ENCODE results near the gene KCNIP1.

Gene KCNIP1

GRCh38 chr5:170614720-170615119, 110.9 kb downstream of the KCNIP1 start:
- H3K4ac ChIP-seq (ENCODE audit: low read depth, low read length) = no peak overlapping the region
- H3K9ac ChIP-seq (ENCODE audit: low read length) = no peak overlapping the region
- DNase-seq = no peak
- no peaks in the 10 kb centered on the region for H3K79me1 ChIP-seq (ENCODE audit: low read length)
- no peak overlapping the region for H2AK5ac ChIP-seq (ENCODE audit: low read length)
- H3K4me3 ChIP-seq (ENCODE audit: low read depth, low read length) = no peak overlapping the region
- no peaks in the 10 kb centered on the region for H3K79me2 ChIP-seq (ENCODE audit: control insufficient read depth, insufficient read depth, low read length, poor library complexity)
- WGBS (ENCODE audit: extremely low coverage, insufficient coverage, insufficient read length) = no CpG with 5 or more reads among the region's 7 CpGs
- no peak overlapping the region for H2AFZ ChIP-seq (ENCODE audit: insufficient read depth, low read length, poor library complexity)
- H3K18ac ChIP-seq (ENCODE audit: low read length) = no peak overlapping the region
- H3K9me3 ChIP-seq (ENCODE audit: insufficient read depth, low read depth, low read length) = peaks cover 2% of the 10 kb centered on the region
- no peak overlapping the region for H4K91ac ChIP-seq (ENCODE audit: low read depth, low read length)
- no peak overlapping the region for H3K27ac ChIP-seq (ENCODE audit: low read depth, low read length)
- H3K27me3 ChIP-seq (ENCODE audit: insufficient read depth, low read length) = no peaks in the 10 kb centered on the region
- H3K4me2 ChIP-seq (ENCODE audit: low read length) = no peak overlapping the region
- H3K4me1 ChIP-seq (ENCODE audit: control insufficient read depth in 1 of 2, insufficient read depth in 2 of 2, low read length in 2 of 2) = peaks cover 0 to 2% of the 10 kb centered on the region in 2 experiments
- H4K8ac ChIP-seq (ENCODE audit: low read depth, low read length) = no peak overlapping the region
- no peak overlapping the region for H3K23ac ChIP-seq (ENCODE audit: low read length)
- no peaks in the 10 kb centered on the region for H3K36me3 ChIP-seq (ENCODE audit: control insufficient read depth in 1 of 2, insufficient read depth in 2 of 2, low read length in 2 of 2)
- no peak overlapping the region for H2BK5ac ChIP-seq (ENCODE audit: low read depth, low read length, poor library complexity)
- no peak overlapping the region for H2BK12ac ChIP-seq (ENCODE audit: low read length)
- no peak overlapping the region for H2BK120ac ChIP-seq (ENCODE audit: insufficient read depth, low read length, poor library complexity)
- no peak overlapping the region for H3K14ac ChIP-seq (ENCODE audit: low read length)
- no peak overlapping the region for H4K12ac ChIP-seq (ENCODE audit: low read depth, low read length)

- no peak for DNase-seq
- no peak overlapping the region for H2BK12ac ChIP-seq (ENCODE audit: low read length)
- H3K9me3 ChIP-seq (ENCODE audit: insufficient read depth, low read depth, low read length) = peaks cover 2% of the 10 kb centered on the region
- no peak overlapping the region for H3K14ac ChIP-seq (ENCODE audit: low read length)
- H3K79me2 ChIP-seq (ENCODE audit: control insufficient read depth, insufficient read depth, low read length, poor library complexity) = no peaks in the 10 kb centered on the region
- no peak overlapping the region for H3K18ac ChIP-seq (ENCODE audit: low read length)
- H2AK5ac ChIP-seq (ENCODE audit: low read length) = no peak overlapping the region
- H3K4me1 ChIP-seq (ENCODE audit: control insufficient read depth in 1 of 2, insufficient read depth in 2 of 2, low read length in 2 of 2) = no peaks in the 10 kb centered on the region
- no peak overlapping the region for H3K9ac ChIP-seq (ENCODE audit: low read length)
- H3K27ac ChIP-seq (ENCODE audit: low read depth, low read length) = no peak overlapping the region
- no peak overlapping the region for H4K8ac ChIP-seq (ENCODE audit: low read depth, low read length)
- H3K4ac ChIP-seq (ENCODE audit: low read depth, low read length) = no peak overlapping the region
- H2BK120ac ChIP-seq (ENCODE audit: insufficient read depth, low read length, poor library complexity) = no peak overlapping the region
- H4K91ac ChIP-seq (ENCODE audit: low read depth, low read length) = no peak overlapping the region
- H3K4me3 ChIP-seq (ENCODE audit: low read depth, low read length) = no peak overlapping the region
- no peak overlapping the region for H3K4me2 ChIP-seq (ENCODE audit: low read length)
- no peak overlapping the region for H3K23ac ChIP-seq (ENCODE audit: low read length)
- H3K36me3 ChIP-seq (ENCODE audit: control insufficient read depth in 1 of 2, insufficient read depth in 2 of 2, low read length in 2 of 2) = no peaks in the 10 kb centered on the region
- no peak overlapping the region for H4K12ac ChIP-seq (ENCODE audit: low read depth, low read length)
- H3K79me1 ChIP-seq (ENCODE audit: low read length) = no peaks in the 10 kb centered on the region
- H3K27me3 ChIP-seq (ENCODE audit: insufficient read depth, low read length) = no peaks in the 10 kb centered on the region
- no peak overlapping the region for H2BK5ac ChIP-seq (ENCODE audit: low read depth, low read length, poor library complexity)
- no CpG with 5 or more reads among the region's 7 CpGs for WGBS (ENCODE audit: extremely low coverage, insufficient coverage, insufficient read length)
- no peak overlapping the region for H2AFZ ChIP-seq (ENCODE audit: insufficient read depth, low read length, poor library complexity)
Measured at GRCh38 chr5:170617533-170618490, 114.0 kb downstream of the KCNIP1 start.

GRCh38 chr5:170619869-170620268, 116.0 kb downstream of the KCNIP1 start:
- no peak for DNase-seq
- no peaks in the 10 kb centered on the region for H3K9me3 ChIP-seq (ENCODE audit: insufficient read depth, low read depth, low read length)
- no peak overlapping the region for H2AK5ac ChIP-seq (ENCODE audit: low read length)
- H3K14ac ChIP-seq (ENCODE audit: low read length) = no peak overlapping the region
- H2BK120ac ChIP-seq (ENCODE audit: insufficient read depth, low read length, poor library complexity) = no peak overlapping the region
- H2BK12ac ChIP-seq (ENCODE audit: low read length) = no peak overlapping the region
- no peak overlapping the region for H3K4ac ChIP-seq (ENCODE audit: low read depth, low read length)
- WGBS (ENCODE audit: extremely low coverage, insufficient coverage, insufficient read length) = no CpG with 5 or more reads among the region's 1 CpG
- no peaks in the 10 kb centered on the region for H3K4me1 ChIP-seq (ENCODE audit: control insufficient read depth in 1 of 2, insufficient read depth in 2 of 2, low read length in 2 of 2)
- H4K91ac ChIP-seq (ENCODE audit: low read depth, low read length) = no peak overlapping the region
- H3K27me3 ChIP-seq (ENCODE audit: insufficient read depth, low read length) = no peaks in the 10 kb centered on the region
- no peak overlapping the region for H2AFZ ChIP-seq (ENCODE audit: insufficient read depth, low read length, poor library complexity)
- H3K79me2 ChIP-seq (ENCODE audit: control insufficient read depth, insufficient read depth, low read length, poor library complexity) = no peaks in the 10 kb centered on the region
- H3K27ac ChIP-seq (ENCODE audit: low read depth, low read length) = no peak overlapping the region
- H3K36me3 ChIP-seq (ENCODE audit: control insufficient read depth in 1 of 2, insufficient read depth in 2 of 2, low read length in 2 of 2) = no peaks in the 10 kb centered on the region
- H4K8ac ChIP-seq (ENCODE audit: low read depth, low read length) = no peak overlapping the region
- no peak overlapping the region for H3K4me3 ChIP-seq (ENCODE audit: low read depth, low read length)
- no peaks in the 10 kb centered on the region for H3K79me1 ChIP-seq (ENCODE audit: low read length)
- H3K9ac ChIP-seq (ENCODE audit: low read length) = no peak overlapping the region
- no peak overlapping the region for H3K23ac ChIP-seq (ENCODE audit: low read length)
- H4K12ac ChIP-seq (ENCODE audit: low read depth, low read length) = no peak overlapping the region
- no peak overlapping the region for H3K4me2 ChIP-seq (ENCODE audit: low read length)
- H2BK5ac ChIP-seq (ENCODE audit: low read depth, low read length, poor library complexity) = no peak overlapping the region
- no peak overlapping the region for H3K18ac ChIP-seq (ENCODE audit: low read length)

GRCh38 chr5:170622933-170623332, 119.1 kb downstream of the KCNIP1 start:
- H3K4ac ChIP-seq (ENCODE audit: low read depth, low read length) = no peak overlapping the region
- H3K14ac ChIP-seq (ENCODE audit: low read length) = no peak overlapping the region
- H3K4me3 ChIP-seq (ENCODE audit: low read depth, low read length) = no peak overlapping the region
- no peak overlapping the region for H2BK120ac ChIP-seq (ENCODE audit: insufficient read depth, low read length, poor library complexity)
- no peaks in the 10 kb centered on the region for H3K79me2 ChIP-seq (ENCODE audit: control insufficient read depth, insufficient read depth, low read length, poor library complexity)
- peaks cover 2% of the 10 kb centered on the region for H3K9me3 ChIP-seq (ENCODE audit: insufficient read depth, low read depth, low read length)
- no peaks in the 10 kb centered on the region for H3K36me3 ChIP-seq (ENCODE audit: control insufficient read depth in 1 of 2, insufficient read depth in 2 of 2, low read length in 2 of 2)
- no peaks in the 10 kb centered on the region for H3K4me1 ChIP-seq (ENCODE audit: control insufficient read depth in 1 of 2, insufficient read depth in 2 of 2, low read length in 2 of 2)
- WGBS (ENCODE audit: extremely low coverage, insufficient coverage, insufficient read length) = no CpG with 5 or more reads among the region's 16 CpGs
- H2AK5ac ChIP-seq (ENCODE audit: low read length) = no peak overlapping the region
- no peak overlapping the region for H2BK12ac ChIP-seq (ENCODE audit: low read length)
- no peak for DNase-seq
- H3K9ac ChIP-seq (ENCODE audit: low read length) = no peak overlapping the region
- no peaks in the 10 kb centered on the region for H3K79me1 ChIP-seq (ENCODE audit: low read length)
- no peak overlapping the region for H2BK5ac ChIP-seq (ENCODE audit: low read depth, low read length, poor library complexity)
- H4K91ac ChIP-seq (ENCODE audit: low read depth, low read length) = no peak overlapping the region
- no peak overlapping the region for H4K8ac ChIP-seq (ENCODE audit: low read depth, low read length)
- H3K27ac ChIP-seq (ENCODE audit: low read depth, low read length) = no peak overlapping the region
- H4K12ac ChIP-seq (ENCODE audit: low read depth, low read length) = no peak overlapping the region
- no peak overlapping the region for H3K4me2 ChIP-seq (ENCODE audit: low read length)
- H3K23ac ChIP-seq (ENCODE audit: low read length) = no peak overlapping the region
- H3K27me3 ChIP-seq (ENCODE audit: insufficient read depth, low read length) = no peaks in the 10 kb centered on the region
- no peak overlapping the region for H3K18ac ChIP-seq (ENCODE audit: low read length)
- no peak overlapping the region for H2AFZ ChIP-seq (ENCODE audit: insufficient read depth, low read length, poor library complexity)

Data from trophoblast cell (in vitro differentiated cells and primary cell).